ENCODE data around the gene RSPO1.

GRCh38 chr1:37641059-37641458 lies 6.4 kb upstream of the RSPO1 start:
- TF ChIP-seq CTCF (IDR thresholded peaks at IDR 0.05) = no peak
- no peak for TF ChIP-seq POLR2A (IDR thresholded peaks at IDR 0.05)
- no peak for TF ChIP-seq POLR2AphosphoS5 (IDR thresholded peaks at IDR 0.05)
- TF ChIP-seq EP300 (IDR thresholded peaks at IDR 0.05) = no peak
